GM18526 (cell line): ENCODE results near the gene CELA2B.

Experiments used
- POLR2A ChIP-seq: IDR thresholded peaks from 3 replicates; pipeline ENCODE4 v1.6.1; 2011; ENCODE audit not compliant: insufficient read length; ENCODE audit errors: extremely low read depth

CELA2B gene

DNA sequence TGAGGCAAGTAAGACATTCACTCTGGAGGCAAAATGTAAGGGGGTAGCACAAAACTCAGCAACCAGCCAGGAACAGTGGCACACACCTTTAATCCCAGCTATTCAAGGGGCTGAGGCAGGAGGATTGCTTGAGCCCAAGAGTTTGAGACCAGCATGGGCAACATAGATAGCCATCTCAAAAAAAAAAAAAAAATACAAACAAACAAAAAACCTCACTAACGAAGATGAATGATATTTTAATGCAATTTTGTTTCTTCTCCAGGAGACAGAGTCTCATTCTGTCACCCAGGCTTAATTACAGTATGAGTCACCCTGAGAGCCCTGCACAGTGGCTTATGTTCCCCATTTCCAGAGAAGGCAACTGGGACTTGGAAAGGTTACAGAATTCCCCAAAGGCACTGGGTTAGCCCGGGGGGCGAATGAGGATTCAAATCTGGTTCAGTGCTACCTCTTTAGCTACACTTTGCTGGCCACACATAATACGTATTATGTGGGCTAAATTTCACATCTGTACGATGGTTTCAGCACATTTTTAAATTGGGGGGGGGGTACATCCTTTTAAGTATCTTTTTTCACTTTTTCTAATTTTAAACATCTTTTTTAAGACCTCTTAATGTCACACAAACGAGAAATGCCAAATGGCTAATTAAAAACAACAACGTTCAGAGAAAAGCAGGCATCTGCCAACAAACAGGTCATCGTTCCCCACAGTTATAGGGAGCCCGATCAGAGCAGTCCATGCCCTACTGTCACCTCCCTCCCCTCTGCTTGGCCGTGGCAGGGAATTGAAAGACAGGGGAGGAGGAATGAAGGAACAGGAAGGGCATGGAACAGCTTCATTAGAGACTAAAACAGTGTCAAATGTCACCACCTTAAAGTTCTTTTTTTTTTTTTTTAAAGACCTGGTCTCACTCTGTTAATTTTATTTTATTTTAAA is 15.9 kb upstream of the CELA2B start:
- no peak for TF ChIP-seq POLR2A

DNA sequence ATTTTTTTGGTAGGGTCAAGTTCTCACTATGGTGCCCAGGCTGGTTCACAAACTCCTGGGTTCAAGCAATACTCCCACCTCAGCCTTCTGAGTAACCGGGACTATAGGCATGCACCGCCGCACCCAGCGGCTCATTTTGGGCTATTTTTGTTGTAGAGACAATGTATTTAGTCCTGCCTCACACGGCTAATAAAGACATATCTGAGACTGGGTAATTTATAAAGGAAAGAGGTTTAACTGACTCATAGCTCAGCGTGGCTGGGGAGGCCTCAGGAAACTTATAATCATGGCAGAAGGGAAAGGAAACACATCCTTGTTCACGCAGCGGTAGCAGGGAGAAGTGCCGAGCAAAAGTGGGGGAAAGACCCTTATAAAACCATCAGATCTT is 15.2 kb upstream of the CELA2B start:
- TF ChIP-seq POLR2A: no peak

DNA sequence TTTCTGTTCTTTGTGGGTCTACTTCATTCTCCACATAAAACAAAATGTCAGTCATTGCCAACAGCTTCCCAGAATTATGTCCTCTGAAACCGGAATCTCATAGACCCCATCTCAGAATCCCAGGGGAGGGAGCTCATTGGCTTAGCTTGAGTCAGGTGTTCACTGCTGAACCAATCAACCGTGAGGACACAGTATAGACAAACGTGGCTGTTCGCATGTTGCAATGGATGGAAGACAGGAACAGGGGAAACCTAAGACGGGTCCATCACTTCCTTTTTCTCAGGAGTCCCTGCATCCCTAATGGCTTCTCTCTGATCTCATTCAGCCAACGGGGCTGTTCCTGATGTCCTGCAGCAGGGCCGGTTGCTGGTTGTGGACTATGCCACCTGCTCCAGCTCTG is 10.2 kb upstream of the CELA2B start:
- TF ChIP-seq POLR2A: no peak

DNA sequence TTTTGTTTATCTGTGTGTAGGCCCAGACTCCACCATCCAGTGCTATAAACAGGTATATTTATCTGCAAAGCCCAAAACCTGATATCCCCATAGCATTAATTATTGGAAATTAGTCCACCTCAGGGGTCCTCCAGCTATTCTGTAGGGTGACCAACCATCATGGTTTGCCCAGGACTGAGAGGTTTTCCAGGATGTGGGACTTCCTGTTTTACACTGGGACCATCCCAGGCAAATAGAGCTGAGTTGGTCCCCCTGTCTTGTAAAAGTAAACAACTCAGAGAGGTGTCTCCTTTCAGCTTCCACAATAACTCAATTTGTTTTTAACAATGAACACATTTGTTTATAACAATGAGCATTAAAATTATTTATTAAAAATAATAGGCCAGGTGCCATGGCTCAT is 7.8 kb upstream of the CELA2B start:
- TF ChIP-seq POLR2A: no peak

DNA sequence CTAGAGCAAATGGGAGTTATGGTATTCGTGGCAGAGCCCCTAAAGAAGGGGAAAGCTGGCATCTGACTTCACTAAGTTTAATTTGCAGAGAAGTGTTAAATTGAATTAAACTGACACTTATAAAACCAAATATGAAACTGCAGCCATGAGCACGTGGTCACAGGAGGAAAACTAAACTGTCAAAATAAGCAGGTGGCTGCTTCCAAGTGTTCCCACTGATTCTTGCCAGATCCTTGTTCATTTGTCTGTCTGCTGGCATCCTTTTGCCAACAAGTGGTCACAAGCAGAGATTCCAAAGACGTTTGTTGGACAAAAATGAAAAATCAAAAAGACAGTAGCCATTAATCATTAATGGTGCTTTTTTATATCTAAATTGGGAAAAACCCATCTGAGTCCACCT is 6.5 kb upstream of the CELA2B start:
- no peak for TF ChIP-seq POLR2A

DNA sequence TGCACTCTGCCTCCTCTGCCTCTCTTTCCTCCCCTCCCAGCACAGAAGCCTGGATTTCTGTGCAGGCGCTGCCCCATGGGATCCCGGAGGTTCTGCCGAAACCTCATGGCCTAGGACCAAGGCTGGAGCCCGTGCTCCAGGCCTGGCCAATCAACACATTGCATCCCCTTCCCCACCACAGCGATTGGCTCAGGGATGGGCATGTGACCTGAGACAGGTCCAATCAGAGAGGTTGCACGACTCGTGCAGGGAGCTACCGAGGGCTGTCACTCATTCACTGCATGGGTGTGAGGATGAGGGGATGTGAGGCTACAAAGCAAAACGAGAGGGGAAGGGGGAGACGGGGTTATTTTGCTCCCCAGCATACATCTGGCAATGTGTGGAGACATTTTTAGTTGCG is 3.3 kb upstream of the CELA2B start:
- TF ChIP-seq POLR2A: no peak

DNA sequence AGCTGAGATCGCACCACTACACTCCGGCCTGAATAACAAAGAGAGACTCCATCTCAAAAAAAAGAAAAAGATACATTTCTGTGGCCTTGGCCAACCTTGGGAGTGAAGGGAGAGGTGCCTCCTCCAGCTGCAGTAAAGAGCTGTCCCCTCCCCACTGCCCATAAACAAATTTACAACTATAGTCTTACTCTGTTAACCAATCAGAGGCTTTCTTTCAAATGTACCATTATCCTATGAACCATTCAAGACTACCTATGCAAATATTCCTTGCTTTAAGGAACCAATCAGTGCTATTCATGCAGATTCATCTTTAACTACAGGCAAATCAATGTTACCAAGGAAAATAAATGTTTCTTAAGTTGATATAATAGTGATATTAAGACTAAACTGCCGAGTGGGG is 1.0 kb downstream of the CELA2B start:
- TF ChIP-seq POLR2A: no peak

DNA sequence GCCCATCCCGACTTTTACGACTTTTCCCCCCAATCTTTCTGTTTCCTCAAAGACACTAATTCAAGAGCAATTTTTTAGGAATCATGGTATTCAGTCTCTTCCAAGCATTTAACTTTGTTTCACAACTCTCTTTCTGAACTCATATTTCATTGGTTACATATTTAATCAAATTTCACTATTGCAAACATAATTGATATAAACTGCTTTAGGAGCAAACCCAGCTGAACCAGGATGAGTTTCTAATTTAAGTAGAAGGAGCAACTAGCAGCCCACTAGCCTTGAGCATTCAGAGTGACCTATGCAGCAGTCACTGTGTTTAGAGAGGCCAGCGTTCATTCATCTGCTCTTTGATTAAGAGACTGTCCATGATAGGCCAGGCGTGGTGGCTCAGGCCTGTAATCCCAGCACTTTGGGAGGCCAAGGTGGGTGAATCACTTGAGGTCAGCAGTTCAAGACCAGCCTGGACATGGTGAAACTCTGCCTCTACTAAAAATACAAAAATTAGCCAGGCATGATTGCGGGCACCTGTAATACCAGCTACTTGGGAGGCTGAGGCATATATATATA is 1.8 kb downstream of the CELA2B start:
- no peak for TF ChIP-seq POLR2A

DNA sequence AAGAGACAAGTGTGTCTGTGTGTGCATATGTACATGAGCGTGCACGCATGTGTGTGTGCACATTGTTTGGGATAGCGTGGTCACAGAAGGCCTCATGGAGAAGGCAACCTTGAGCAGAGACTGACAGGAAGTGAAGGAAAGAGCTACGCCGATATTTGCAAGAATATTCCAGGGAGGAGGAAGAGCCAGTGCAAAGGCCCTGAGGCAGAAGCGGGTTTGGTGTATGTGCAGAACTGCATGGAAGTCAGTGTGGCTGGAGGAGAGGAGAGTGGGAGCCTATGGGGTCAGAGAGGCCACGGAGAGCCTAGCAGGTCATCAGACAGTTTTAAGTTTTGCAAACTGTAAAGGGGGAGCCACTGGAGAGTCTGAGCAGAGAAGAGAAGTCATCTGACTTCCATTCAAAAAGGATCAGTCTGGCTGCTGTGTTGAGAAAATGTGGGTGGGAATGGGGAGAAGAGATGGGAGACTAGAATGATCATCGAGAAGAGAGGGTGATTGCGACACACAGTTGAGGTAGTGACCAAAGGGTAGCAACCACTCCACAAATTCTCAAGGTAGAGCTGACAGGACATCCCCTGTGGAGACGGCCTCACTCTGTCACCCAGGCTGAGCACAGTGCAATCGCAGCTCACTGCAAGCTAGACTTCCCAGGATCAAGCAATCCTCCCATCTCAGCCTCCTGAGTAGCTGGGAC is 3.9 kb downstream of the CELA2B start:
- no peak for TF ChIP-seq POLR2A

DNA sequence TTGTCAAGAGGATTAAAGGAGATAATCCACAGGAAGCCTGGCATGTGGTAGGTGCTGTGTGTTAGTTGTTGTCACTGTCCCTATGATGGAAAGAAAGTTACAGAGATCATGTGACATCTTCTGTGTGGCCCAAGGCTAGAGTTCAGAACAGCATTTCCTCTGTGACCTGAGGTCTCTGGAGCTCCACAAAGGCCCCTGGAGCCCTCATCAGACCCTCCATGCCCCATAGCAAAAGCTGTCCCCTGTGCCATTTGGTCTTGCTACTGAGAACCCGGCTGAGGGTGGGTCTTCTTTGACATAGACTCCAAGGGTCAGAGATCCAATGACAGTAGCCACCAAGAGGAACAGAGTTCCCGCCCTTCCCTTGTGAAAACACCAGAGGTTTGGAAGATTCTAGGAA is 8.1 kb downstream of the CELA2B start:
- no peak for TF ChIP-seq POLR2A

DNA sequence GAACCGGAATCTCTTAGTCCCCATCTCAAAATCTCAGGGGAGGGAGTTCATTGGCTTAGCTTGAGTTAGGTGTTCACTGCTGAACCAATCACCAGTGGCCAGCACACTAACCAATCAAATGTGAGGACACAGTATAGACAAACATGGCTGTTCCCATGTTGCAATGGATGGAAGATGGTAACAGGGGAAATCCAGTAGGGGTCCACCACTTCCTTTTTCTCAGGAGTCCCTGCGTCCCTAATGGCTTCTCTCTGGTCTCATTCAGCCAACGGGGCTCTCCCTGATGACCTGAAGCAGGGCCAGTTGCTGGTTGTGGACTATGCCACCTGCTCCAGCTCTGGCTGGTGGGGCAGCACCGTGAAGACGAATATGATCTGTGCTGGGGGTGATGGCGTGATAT is 9.7 kb downstream of the CELA2B start:
- no peak for TF ChIP-seq POLR2A

DNA sequence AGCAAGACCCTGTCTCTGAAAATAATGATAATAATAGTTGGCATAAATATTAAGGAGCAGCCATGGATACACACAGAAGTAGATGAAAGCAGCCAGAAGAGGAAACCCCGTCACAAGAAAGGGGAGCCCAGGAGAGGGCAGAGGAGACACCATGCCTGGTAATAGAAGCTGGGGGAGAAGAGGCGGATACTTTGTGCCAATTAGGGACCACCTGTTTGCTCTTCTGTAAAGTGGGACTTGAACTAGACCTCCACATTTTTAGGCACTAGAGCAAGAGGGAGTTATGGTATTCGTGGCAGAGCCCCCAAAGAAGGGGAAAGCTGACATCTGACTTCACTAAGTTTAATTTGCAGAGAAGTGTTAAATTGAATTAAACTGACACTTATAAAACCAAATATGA is 12.5 kb downstream of the CELA2B start:
- no peak for TF ChIP-seq POLR2A

DNA sequence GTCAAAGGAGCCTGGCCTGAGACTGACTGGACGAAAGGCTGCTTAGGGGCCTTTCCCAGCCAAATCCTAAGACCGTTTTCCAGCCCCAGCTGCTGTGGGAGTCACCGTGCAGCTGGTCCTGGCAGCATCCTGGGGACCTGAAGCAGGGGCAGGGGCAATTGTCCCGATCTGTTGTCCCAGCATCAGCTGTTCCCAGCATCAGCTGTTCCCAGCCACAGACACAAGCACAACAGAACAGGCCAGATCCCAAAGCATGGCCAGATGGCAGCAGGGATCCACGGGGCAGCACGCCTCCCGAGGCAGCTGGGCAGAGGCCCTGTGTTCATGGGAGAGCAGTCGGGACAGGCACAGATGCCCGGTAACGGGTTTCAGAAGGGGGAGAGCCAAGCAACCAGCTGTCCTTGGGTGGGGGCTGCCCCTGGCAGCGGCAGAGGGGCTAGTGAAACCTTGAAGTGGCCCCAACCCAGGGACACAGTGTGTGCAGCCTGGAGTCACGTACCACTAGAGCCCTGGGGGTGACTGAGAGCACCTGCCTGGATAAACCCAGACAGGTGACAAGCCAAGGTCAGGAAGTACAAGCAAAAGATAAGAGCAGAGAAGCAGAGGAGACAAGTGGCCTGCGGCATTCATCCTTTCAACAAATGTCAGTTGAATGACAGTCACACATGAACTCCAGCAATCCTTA is 13.3 kb downstream of the CELA2B start:
- no peak for TF ChIP-seq POLR2A

DNA sequence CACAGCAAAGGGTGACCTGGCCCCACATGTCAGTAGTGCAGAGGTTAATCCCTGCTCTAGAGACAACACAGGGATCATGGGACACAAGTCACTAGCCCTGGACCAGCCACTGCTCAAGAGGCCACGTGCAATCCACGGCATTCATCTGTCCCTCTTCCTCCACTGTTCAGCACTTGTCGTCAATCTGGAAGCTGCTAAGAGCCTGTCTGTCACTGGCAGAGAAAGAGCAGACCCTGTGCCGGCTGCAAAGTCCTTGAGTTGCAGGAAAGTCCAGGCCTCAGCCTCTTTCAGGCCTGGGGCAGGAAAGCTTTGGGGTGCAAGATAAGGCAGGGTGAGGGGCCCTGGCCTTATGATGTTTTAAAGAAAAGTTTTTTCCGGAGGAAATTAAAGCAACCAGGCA is 16.7 kb downstream of the CELA2B start:
- TF ChIP-seq POLR2A: no peak

DNA sequence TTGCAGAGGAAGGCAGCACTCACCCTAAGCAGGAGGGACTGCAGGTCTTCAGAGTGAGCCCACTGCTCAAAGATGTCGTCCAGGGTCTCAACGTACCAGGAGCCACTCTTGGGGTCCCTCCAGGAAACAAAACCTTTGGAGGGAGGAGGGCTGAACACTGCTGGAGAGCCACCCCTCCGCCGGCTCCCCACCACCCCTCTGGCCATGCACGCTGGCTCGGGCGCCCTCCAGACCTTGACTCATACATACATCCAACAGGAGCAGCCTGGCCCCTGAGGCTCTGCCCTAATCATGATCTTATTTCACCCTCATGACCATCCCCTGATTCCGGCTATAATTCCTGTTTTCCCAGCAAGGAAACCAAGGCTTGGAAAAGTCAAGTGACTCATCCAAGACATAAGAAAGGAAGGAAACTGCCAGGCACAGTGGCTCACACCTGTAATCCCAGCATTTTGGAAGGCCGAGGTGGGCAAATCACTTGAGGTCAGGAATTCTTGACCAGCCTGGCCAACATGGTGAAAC is 18.0 kb downstream of the CELA2B start:
- TF ChIP-seq POLR2A: no peak
